Neural cell (in vitro differentiated cells): Measurements from ENCODE around the gene PDE1C. TPM values are rescaled to one million over a fixed set of nuclear protein-coding genes. Genes with fewer than 3 reads are reported as not detected.

Experiments used
- H2AFZ ChIP-seq: fragments of 200-600, 300-800 bp; sonication (generic), shearing (Covaris generic); 2 replicates; pipeline ENCODE4 v1.6.0; 2014; ENCODE audit warnings: low read depth, mild to moderate bottlenecking, antibody characterized with exemption, low read length, moderate library complexity
- H3F3A ChIP-seq: fragments of 200-600 bp; shearing (Covaris generic); 2 replicates; pipeline ENCODE4 v1.6.1; 2016; ENCODE audit warnings: mild to moderate bottlenecking, moderate library complexity, mixed read lengths, antibody characterized with exemption, low read length; ENCODE audit not compliant: insufficient read depth, poor library complexity, severe bottlenecking
- H3K27ac ChIP-seq: fragments of 200-600, 300-800 bp; sonication (generic), shearing (Covaris generic); 2 replicates; pipeline ENCODE4 v1.5.1; 2014; ENCODE audit warnings: mild to moderate bottlenecking, low read length, moderate library complexity
- H3K27me3 ChIP-seq: fragments of 300-800, 200-600 bp; sonication (generic), shearing (Covaris generic); 2 replicates; pipeline ENCODE4 v1.6.0; 2014; ENCODE audit warnings: mild to moderate bottlenecking, low read depth, low read length, moderate library complexity; ENCODE audit not compliant: insufficient read depth
- H3K36me3 ChIP-seq: fragments of 300-800, 200-600 bp; sonication (generic), shearing (Covaris generic); 2 replicates; pipeline ENCODE4 v1.5.1; 2014; ENCODE audit warnings: mild to moderate bottlenecking, antibody characterized with exemption, low read length, moderate library complexity; ENCODE audit not compliant: insufficient read depth
- H3K4me2 ChIP-seq: fragments of 300-800, 200-600 bp; sonication (generic), shearing (Covaris generic); 2 replicates; pipeline ENCODE4 v1.6.0; 2014; ENCODE audit warnings: mild to moderate bottlenecking, low read length
- H3K4me3 ChIP-seq: fragments of 300-800, 200-600 bp; sonication (generic), shearing (Covaris generic); 2 replicates; pipeline ENCODE4 v1.5.1; 2014; ENCODE audit warnings: mild to moderate bottlenecking, low read length, moderate library complexity
- H3K79me2 ChIP-seq: fragments of 200-600 bp; shearing (Covaris generic); replicated peaks from 2 replicates; pipeline ENCODE4 v1.6.0; 2014; ENCODE audit warnings: mild to moderate bottlenecking, low read length, moderate library complexity; ENCODE audit not compliant: insufficient read depth
- H3K9ac ChIP-seq: fragments of 300-800, 200-600 bp; sonication (generic), shearing (Covaris generic); 2 replicates; pipeline ENCODE4 v1.6.1; 2016; ENCODE audit warnings: mild to moderate bottlenecking, low read length, mixed read lengths
- H3K9me2 ChIP-seq: fragments of 200-600 bp; shearing (Covaris generic); 2 replicates; pipeline ENCODE4 v1.6.1; 2016; ENCODE audit warnings: mild to moderate bottlenecking, low read length, mixed read lengths; ENCODE audit not compliant: insufficient read depth
- H3K9me3 ChIP-seq: fragments of 200-600, 300-800 bp; sonication (generic), shearing (Covaris generic); 2 replicates; pipeline ENCODE4 v1.6.1; 2016; ENCODE audit warnings: mild to moderate bottlenecking, mixed run types, low read length, moderate library complexity, mixed read lengths
- H4K20me1 ChIP-seq: fragments of 200-600 bp; shearing (Covaris generic); 2 replicates; pipeline ENCODE4 v1.6.1; 2016; ENCODE audit warnings: mild to moderate bottlenecking, mixed run types; ENCODE audit not compliant: insufficient read depth
- CTCF ChIP-seq: fragments of 450-650 bp; IDR thresholded peaks from 2 replicates; pipeline ENCODE4 v1.5.1; 2014; ENCODE audit warnings: antibody characterized with exemption, mild to moderate bottlenecking, moderate library complexity; ENCODE audit not compliant: poor library complexity, severe bottlenecking
- EP300 ChIP-seq: fragments of 450-650 bp; conservative IDR thresholded peaks from 2 replicates; pipeline ENCODE4 v1.6.1; 2014; ENCODE audit warnings: antibody characterized with exemption, mild to moderate bottlenecking, moderate library complexity; ENCODE audit not compliant: poor library complexity, severe bottlenecking
- EZH2 ChIP-seq: fragments of 200-600, 300-800 bp; shearing (Covaris generic), sonication (generic); IDR thresholded peaks from 2 replicates; pipeline ENCODE4 v1.6.1; 2014; ENCODE audit warnings: antibody characterized with exemption, low read length, borderline replicate concordance, mild to moderate bottlenecking; ENCODE audit not compliant: insufficient read depth, poor library complexity, severe bottlenecking
- MXI1 ChIP-seq: fragments of 450-650 bp; conservative IDR thresholded peaks from 2 replicates; pipeline ENCODE4 v1.6.1; 2014; ENCODE audit warnings: antibody characterized with exemption, mild to moderate bottlenecking; ENCODE audit not compliant: poor library complexity, severe bottlenecking
- POLR2AphosphoS5 ChIP-seq: IDR thresholded peaks from 2 replicates; pipeline ENCODE4 v1.6.1; 2012
- RAD21 ChIP-seq: fragments of 450-650 bp; conservative IDR thresholded peaks from 2 replicates; pipeline ENCODE4 v1.6.1; 2014; ENCODE audit warnings: antibody characterized with exemption, mild to moderate bottlenecking, moderate library complexity
- SMC3 ChIP-seq: fragments of 450-650 bp; conservative IDR thresholded peaks from 2 replicates; pipeline ENCODE4 v1.6.1; 2014; ENCODE audit warnings: antibody characterized with exemption, mild to moderate bottlenecking, moderate library complexity; ENCODE audit not compliant: poor library complexity
- TAF1 ChIP-seq: IDR thresholded peaks from 2 replicates; pipeline ENCODE4 v1.6.1; 2012; ENCODE audit warnings: low read depth
- polyA plus RNA-seq: library from polyadenylated mRNA; depleted of rRNA; stranded (reverse); fragments of >200 nt; gene quantifications from 2 replicates; pipeline ENCODE4 v1.2.3, GENCODE V29; 2014
- TF ChIP-seq, protein P1 (sequence below): IDR thresholded peaks from 2 replicates; pipeline ENCODE4 v1.6.1; 2012; ENCODE audit warnings: borderline replicate concordance

Gene PDE1C
- polyA plus RNA-seq, 1 donor from 2014 or later = 6.6 TPM

- no peak overlapping the region for H2AFZ ChIP-seq
- H3K9me2 ChIP-seq = no peaks in the 10 kb centered on the region
- no peak overlapping the region for H3K4me3 ChIP-seq
- TF ChIP-seq, protein P1, sequence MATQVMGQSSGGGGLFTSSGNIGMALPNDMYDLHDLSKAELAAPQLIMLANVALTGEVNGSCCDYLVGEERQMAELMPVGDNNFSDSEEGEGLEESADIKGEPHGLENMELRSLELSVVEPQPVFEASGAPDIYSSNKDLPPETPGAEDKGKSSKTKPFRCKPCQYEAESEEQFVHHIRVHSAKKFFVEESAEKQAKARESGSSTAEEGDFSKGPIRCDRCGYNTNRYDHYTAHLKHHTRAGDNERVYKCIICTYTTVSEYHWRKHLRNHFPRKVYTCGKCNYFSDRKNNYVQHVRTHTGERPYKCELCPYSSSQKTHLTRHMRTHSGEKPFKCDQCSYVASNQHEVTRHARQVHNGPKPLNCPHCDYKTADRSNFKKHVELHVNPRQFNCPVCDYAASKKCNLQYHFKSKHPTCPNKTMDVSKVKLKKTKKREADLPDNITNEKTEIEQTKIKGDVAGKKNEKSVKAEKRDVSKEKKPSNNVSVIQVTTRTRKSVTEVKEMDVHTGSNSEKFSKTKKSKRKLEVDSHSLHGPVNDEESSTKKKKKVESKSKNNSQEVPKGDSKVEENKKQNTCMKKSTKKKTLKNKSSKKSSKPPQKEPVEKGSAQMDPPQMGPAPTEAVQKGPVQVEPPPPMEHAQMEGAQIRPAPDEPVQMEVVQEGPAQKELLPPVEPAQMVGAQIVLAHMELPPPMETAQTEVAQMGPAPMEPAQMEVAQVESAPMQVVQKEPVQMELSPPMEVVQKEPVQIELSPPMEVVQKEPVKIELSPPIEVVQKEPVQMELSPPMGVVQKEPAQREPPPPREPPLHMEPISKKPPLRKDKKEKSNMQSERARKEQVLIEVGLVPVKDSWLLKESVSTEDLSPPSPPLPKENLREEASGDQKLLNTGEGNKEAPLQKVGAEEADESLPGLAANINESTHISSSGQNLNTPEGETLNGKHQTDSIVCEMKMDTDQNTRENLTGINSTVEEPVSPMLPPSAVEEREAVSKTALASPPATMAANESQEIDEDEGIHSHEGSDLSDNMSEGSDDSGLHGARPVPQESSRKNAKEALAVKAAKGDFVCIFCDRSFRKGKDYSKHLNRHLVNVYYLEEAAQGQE = no peak
- TF ChIP-seq EZH2 (no peak), POLR2AphosphoS5 (no peak), SMC3 (peak; percentile 51), RAD21 (peak; percentile 47), TAF1 (no peak), EP300 (no peak), MXI1 (no peak), CTCF (peak; percentile 55)
- no peak overlapping the region for H3K27ac ChIP-seq
- H3K36me3 ChIP-seq = no peaks in the 10 kb centered on the region
- no peaks in the 10 kb centered on the region for H3K9me3 ChIP-seq
- H3F3A ChIP-seq = no peaks in the 10 kb centered on the region
- H3K27me3 ChIP-seq = no peaks in the 10 kb centered on the region
- no peak overlapping the region for H3K9ac ChIP-seq
- no peaks in the 10 kb centered on the region for H4K20me1 ChIP-seq
- H3K79me2 ChIP-seq = no peaks in the 10 kb centered on the region
- no peak overlapping the region for H3K4me2 ChIP-seq
These were observed 287.7 kb downstream of the PDE1C start for GRCh38 chr7:31782411-31782991.

- Histone ChIP-seq H3K4me2 (no peak overlapping the region), H3F3A (no peaks in the 10 kb centered on the region), H3K9ac (no peak overlapping the region), H3K79me2 (no peaks in the 10 kb centered on the region), H3K27me3 (no peaks in the 10 kb centered on the region), H3K27ac (no peak overlapping the region), H3K4me3 (no peak overlapping the region), H2AFZ (no peak overlapping the region), H3K36me3 (no peaks in the 10 kb centered on the region), H4K20me1 (no peaks in the 10 kb centered on the region), H3K9me3 (no peaks in the 10 kb centered on the region), H3K9me2 (no peaks in the 10 kb centered on the region)
- TF ChIP-seq, protein P1 = no peak
- no peak for TF ChIP-seq MXI1
- no peak for TF ChIP-seq SMC3
- no peak for TF ChIP-seq RAD21
- TF ChIP-seq CTCF = no peak
These were observed 291.9 kb downstream of the PDE1C start for GRCh38 chr7:31778296-31778695.
